Ammon's horn (tissue), 1 donor: ENCODE measurements around the gene IFTAP.
"Not testable (repeated sequence)": the region's sequence is repeated elsewhere in the genome, so short reads cannot be mapped to it uniquely, and the experiment has no call there.

ENCODE experiments used
- DNase-seq: peaks from one replicate; pipeline ENCODE4 v3.0.0-alpha.2; 2016; ENCODE audit warnings: low spot score

Gene IFTAP

GRCh38 chr11:36638556-36638955 lies 44.3 kb downstream of the IFTAP start:
- DNase-seq = no peak

DNA sequence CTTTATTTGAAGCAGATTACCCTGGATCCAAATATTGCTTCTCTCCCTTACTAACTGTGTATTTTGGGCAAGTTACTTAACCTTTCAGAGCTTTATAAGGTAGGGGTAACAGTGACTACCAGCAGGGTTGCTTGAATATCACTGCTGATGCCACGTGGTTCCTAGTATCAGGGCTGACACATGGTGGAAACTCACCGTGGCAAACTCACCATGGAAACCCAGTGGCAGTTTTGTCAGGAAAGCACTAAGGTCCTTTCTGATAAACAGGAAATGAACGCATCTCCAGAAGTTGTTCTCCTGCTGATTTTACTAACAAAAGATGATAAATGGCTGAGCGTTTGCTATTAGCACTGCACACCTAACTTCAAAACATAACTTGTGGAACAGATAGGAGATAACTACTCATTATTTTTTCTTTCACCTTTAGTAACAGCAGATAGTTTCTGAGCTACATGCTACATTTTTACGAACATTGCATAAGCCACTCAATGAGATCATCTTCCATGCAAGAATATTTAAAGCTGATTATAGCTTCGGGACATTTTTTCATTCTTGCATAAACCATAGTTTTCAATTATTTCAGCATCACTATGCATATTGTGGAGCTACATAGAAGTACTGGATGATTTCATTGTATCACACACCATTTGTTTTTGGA lies 63.4 kb downstream of the IFTAP start:
- peak; percentile 35 for DNase-seq

DNA sequence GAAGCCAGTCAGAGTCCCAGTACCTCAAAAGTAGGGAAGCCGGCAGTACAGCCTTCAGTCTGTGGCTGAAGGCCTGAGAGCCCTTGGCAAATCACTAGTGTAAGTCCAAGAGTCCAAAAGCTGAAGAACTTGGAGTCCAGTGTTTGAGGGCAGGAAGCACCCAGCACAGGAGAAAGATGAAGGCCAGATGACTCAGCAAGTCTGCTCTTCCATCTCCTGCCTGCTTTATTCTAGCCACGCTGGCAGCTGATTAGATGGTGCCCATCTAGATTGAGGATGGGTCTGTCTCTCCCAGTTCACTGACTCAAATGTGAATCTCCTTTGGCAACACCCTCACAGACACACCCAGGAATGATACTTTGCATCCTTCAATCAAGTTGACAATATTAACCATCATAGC lies 67.1 kb downstream of the IFTAP start:
- not testable (repeated sequence) for DNase-seq

GRCh38 chr11:36672815-36673450 lies 78.6 kb downstream of the IFTAP start:
- peak; percentile 66 for DNase-seq

DNA sequence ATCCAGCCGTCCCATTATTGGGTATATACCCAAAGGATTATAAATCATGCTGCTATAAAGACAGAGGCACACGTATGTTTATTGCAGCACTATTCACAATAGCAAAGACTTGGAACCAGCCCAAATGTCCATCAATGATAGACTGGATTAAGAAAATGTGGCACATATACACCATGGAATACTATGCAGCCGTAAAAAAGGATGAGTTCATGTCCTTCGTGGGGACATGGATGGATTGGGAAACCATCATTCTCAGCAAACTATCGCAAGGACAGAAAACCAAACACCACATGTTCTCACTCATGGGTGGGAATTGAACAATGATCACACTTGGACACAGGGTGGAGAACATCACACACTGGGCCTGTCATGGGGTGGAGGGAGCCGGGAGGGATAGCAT lies 85.2 kb downstream of the IFTAP start:
- DNase-seq = not testable (repeated sequence)

DNA sequence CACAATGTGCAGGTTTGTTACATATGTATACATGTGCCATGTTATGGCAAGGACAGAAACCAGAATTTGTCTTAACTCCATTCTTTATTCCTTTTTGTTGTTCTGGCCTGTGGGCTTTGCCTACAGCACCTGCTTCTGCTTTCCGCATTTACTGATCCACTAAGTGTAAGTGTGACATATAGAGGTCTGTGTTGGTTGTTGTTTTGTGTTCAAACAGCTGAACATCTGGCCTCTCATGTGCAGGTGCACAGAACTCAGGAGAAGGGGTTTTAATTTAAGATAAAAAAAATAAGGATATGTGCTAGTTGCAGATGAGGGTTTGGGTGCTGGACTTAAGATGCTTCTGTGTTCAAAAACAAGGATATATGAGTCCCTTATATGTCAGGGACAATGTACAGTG lies 89.5 kb downstream of the IFTAP start:
- DNase-seq = no peak

DNA sequence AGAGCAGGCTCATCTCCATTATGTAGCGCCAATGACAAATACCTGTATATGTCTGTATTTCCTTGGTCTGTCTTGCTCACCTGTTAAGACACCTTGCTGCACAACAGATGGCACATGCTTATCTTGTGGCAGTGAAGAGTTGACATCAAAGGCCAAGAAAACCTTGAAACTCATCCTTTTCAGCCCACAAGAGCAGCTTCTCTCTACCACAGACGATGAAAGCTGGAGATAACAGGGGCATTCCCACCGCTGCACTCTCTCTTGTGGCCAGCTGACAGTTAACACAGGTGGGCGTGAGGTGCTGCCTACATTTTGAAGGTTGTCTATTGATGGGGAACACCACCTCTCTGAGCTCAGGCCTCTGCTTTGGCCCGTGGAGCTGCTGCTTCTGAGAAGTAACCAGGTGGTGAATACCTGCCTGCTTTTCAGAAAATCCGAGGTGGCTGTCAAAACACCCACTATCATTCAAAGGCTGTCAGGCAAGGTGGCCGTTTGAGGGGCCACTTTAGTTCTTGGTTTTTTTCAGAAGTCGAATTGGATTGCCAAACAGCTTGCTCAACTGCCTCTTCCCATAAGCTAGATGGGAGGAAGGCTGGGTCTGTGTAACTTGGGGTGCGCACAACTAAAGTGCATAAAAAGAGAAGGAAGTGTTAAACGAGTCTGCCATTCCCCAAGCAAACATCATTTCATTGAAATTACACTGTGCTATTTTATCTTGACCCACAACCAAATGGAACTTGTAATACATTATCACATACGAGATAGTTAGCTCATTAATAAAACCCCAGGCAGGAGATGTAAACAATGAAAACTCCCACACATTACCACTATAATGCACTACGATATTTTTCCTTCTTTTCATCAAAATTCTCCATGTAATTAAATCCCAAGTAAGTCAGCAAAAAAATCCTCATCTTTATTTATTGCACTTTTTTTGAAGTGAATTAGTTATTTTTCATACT lies 90.8 kb downstream of the IFTAP start:
- DNase-seq = no peak

- no peak for DNase-seq
Observed at GRCh38 chr11:36688132-36688531, 93.8 kb downstream of the IFTAP start.

DNA sequence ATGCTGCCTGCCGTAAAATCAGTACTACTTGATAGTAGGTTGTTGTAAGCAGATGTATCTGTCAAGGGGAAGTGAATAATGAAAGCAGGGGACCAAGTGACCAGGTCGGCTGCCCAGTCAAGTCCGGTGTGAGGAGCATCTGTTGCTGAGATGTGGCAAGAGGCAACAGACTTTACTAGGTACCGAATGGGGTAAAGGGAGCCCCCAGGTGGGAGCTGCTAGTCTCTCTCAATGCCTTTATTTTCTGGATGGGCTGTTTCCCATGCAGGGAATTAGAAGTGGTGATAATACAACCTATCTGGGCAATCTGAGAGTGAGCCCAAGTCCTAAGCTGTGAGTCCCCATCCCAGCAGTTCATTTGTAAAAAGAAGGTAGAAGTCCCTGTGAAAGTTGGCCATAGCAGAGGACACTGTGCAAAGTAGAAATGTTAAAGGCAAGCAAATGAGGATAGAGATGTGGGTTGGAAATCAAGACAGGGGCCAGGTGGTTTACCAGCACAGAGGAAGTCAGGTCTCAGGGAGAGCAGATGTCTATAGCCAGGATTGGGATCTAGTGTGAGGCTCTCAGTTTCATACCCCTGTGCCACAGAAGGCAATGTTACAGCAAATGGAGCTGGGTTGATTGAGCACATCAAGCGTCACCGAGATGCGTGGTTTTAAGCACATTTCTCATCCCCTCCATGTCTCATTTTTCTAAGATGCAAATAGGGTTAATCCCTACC lies 94.4 kb downstream of the IFTAP start:
- DNase-seq = no peak

DNA sequence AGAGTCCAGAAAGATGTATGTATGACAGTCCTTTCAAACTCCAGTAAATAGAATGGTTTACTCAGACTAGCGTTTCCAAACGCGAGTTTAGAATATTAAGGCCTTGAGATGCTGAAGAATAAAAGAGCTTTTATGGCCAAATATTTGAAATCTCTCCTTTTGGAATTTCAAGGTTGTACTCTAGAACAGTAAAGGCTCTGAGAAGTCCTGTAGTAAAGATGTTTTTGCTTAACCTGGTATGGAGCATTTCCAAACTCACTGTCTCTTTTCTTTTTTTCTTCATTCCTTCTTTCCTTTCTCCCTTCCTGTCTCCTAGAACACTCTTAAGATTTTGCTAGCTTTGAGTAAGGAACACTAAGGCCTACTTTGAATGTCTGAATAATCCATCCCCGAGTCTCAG lies 95.1 kb downstream of the IFTAP start:
- DNase-seq = no peak

GRCh38 chr11:36692704-36693103 lies 98.4 kb downstream of the IFTAP start:
- no peak for DNase-seq

GRCh38 chr11:36693139-36693843 lies 99.0 kb downstream of the IFTAP start:
- no peak for DNase-seq

GRCh38 chr11:36695111-36695510 lies 100.8 kb downstream of the IFTAP start:
- no peak for DNase-seq

DNA sequence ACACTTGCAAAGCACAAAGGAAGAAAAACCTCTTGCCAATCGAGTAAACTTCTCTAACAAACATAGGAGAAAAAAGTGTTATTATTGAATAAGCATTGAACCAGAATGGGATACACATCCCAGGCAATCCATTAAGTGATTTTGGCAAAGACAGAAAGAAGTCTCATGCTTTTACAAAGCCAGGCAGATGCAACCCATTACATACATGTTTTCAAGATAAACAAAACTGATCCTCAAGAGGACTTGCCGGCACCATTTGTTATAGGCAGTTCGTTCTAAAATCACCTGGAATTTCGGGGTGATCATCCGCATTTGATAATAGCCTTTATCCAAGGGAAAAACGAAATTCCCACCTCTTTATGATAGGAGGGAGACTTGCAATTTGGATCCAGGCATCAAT lies 101.3 kb downstream of the IFTAP start:
- no peak for DNase-seq

GRCh38 chr11:36696550-36696949 lies 102.2 kb downstream of the IFTAP start:
- no peak for DNase-seq

- no peak for DNase-seq
Observed at GRCh38 chr11:36699271-36699670, 105.0 kb downstream of the IFTAP start.

- no peak for DNase-seq
Observed at GRCh38 chr11:36700246-36700645, 105.9 kb downstream of the IFTAP start.

DNA sequence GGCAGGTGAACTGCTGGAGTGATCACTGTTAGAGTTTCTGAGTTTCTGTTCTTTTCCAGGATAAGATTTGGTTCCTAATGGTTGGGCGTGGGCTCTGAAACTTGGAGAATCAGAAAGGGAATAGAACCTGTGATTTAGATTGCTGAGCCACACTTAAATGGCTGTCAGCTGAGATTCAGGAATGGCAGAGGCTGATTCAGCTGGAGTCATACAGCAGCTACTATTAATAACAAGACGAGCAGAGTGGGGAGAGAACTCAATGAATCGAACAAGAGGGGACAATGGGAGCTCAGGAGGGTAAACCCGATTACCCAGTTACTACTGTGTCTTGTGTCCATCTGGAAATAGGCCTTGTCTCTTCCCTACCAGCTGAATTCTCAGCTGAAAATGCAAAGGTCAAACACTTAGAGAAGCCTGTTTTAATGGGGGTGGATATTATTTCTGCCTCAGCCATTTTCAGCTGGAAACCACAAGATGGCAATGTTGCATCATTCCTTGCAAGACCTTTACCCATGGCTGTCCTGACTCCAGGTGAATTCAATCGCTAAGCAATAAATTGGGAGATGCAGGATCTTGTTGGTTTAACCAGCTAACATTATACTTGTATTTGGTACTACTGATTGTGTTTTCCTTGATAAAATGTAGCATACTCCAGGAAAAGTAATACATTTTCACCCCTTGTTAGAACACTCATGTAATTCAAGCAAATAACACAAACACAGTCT lies 108.2 kb downstream of the IFTAP start:
- peak; percentile 91 for DNase-seq

DNA sequence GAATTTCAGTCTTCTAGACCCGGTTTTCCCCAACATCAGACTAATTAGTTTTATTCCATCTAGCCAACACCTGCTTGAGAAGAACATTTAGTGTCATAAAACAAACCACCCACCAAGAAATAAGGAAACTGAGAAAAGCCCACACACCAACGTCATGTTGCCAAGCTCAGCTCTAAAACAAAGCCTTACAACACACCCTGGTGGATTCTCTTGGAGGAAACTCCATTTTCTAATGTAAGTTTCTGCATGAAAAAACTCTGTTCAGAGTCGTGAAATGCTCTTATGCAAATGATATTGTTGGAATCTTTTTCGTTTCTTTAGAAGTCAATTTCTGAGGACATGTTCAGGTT lies 108.7 kb downstream of the IFTAP start:
- DNase-seq = peak; percentile 17
